ENCODE data around the gene OR10C1. TPM values are rescaled to one million over a fixed set of nuclear protein-coding genes. Genes with fewer than 3 reads are reported as not detected.

OR10C1 gene
- total and polyA plus RNA-seq, 2 donors (not counting 1 experiment from before 2014, with no cell fraction given), result not detected

- H3K79me2 ChIP-seq (ENCODE audit: control insufficient read depth, insufficient read depth, low read length), result no peaks in the 10 kb centered on the region
- H3K36me3 ChIP-seq (ENCODE audit: control insufficient read depth, insufficient read depth, low read length), result no peaks in the 10 kb centered on the region
- no peak overlapping the region for H3K27ac ChIP-seq (ENCODE audit: insufficient read depth, low read length)
- no peak overlapping the region for H2AFZ ChIP-seq (ENCODE audit: low read length)
- H3K27me3 ChIP-seq (ENCODE audit: control insufficient read depth, insufficient read depth, low read length), result no peaks in the 10 kb centered on the region
- no peak overlapping the region for H3K4me2 ChIP-seq (ENCODE audit: extremely low read depth, insufficient read depth, low read length)
- no peak for TF ChIP-seq CTCF (conservative IDR thresholded peaks at IDR 0.05 in 1 of 2, IDR thresholded peaks at IDR 0.05 in 1 of 2; ENCODE audit: low read depth in 1 of 2, low read length in 2 of 2)
- TF ChIP-seq EZH2 (IDR thresholded peaks at IDR 0.05; ENCODE audit: low read length, missing control alignments), result no peak
- no peak overlapping the region for H3K4me3 ChIP-seq (replicated peaks in 1 of 4; ENCODE audit: control extremely low read depth in 1 of 4, insufficient read depth in 1 of 4, low read depth in 3 of 4, low read length in 4 of 4)
- no peak for DNase-seq (ENCODE audit: low read depth in 2 of 2)
- H3K4me1 ChIP-seq (ENCODE audit: control insufficient read depth, extremely low read depth, insufficient read depth, low read length), result no peaks in the 10 kb centered on the region
- H3K9me3 ChIP-seq (ENCODE audit: control insufficient read depth, insufficient read depth, low read depth, low read length), result no peaks in the 10 kb centered on the region
- H3K9ac ChIP-seq (ENCODE audit: insufficient read depth, low read length), result no peak overlapping the region
- H4K20me1 ChIP-seq (ENCODE audit: control insufficient read depth, extremely low read depth, insufficient read depth, low read length), result no peaks in the 10 kb centered on the region
Measured at GRCh38 chr6:29461021-29461814, 22.1 kb downstream of the OR10C1 start.

GRCh38 chr6:29462022-29462421 lies 22.9 kb downstream of the OR10C1 start:
- Histone ChIP-seq H3K9me3 (ENCODE audit: control insufficient read depth, insufficient read depth, low read depth, low read length) (no peaks in the 10 kb centered on the region), H3K27ac (ENCODE audit: insufficient read depth, low read length) (no peak overlapping the region), H2AFZ (ENCODE audit: low read length) (no peak overlapping the region), H3K36me3 (ENCODE audit: control insufficient read depth, insufficient read depth, low read length) (no peaks in the 10 kb centered on the region), H3K27me3 (ENCODE audit: control insufficient read depth, insufficient read depth, low read length) (no peaks in the 10 kb centered on the region), H3K9ac (ENCODE audit: insufficient read depth, low read length) (no peak overlapping the region), H3K79me2 (ENCODE audit: control insufficient read depth, insufficient read depth, low read length) (no peaks in the 10 kb centered on the region), H3K4me2 (ENCODE audit: extremely low read depth, insufficient read depth, low read length) (no peak overlapping the region), H4K20me1 (ENCODE audit: control insufficient read depth, extremely low read depth, insufficient read depth, low read length) (no peaks in the 10 kb centered on the region), H3K4me1 (ENCODE audit: control insufficient read depth, extremely low read depth, insufficient read depth, low read length) (no peaks in the 10 kb centered on the region), H3K4me3 (replicated peaks in 1 of 4; ENCODE audit: control extremely low read depth in 1 of 4, insufficient read depth in 1 of 4, low read depth in 3 of 4, low read length in 4 of 4) (no peak overlapping the region)
- TF ChIP-seq CTCF (conservative IDR thresholded peaks at IDR 0.05 in 1 of 2, IDR thresholded peaks at IDR 0.05 in 1 of 2; ENCODE audit: low read depth in 1 of 2, low read length in 2 of 2) (no peak), EZH2 (IDR thresholded peaks at IDR 0.05; ENCODE audit: low read length, missing control alignments) (no peak)
- DNase-seq (ENCODE audit: low read depth in 2 of 2), result no peak

GRCh38 chr6:29465279-29465678 lies 26.2 kb downstream of the OR10C1 start:
- Histone ChIP-seq H4K20me1 (ENCODE audit: control insufficient read depth, extremely low read depth, insufficient read depth, low read length) (no peaks in the 10 kb centered on the region), H3K36me3 (ENCODE audit: control insufficient read depth, insufficient read depth, low read length) (no peaks in the 10 kb centered on the region), H3K9ac (ENCODE audit: insufficient read depth, low read length) (no peak overlapping the region), H3K4me1 (ENCODE audit: control insufficient read depth, extremely low read depth, insufficient read depth, low read length) (no peaks in the 10 kb centered on the region), H3K27ac (ENCODE audit: insufficient read depth, low read length) (no peak overlapping the region), H3K79me2 (ENCODE audit: control insufficient read depth, insufficient read depth, low read length) (no peaks in the 10 kb centered on the region), H3K27me3 (ENCODE audit: control insufficient read depth, insufficient read depth, low read length) (no peaks in the 10 kb centered on the region), H3K4me3 (replicated peaks in 1 of 4; ENCODE audit: control extremely low read depth in 1 of 4, insufficient read depth in 1 of 4, low read depth in 3 of 4, low read length in 4 of 4) (no peak overlapping the region), H3K4me2 (ENCODE audit: extremely low read depth, insufficient read depth, low read length) (no peak overlapping the region), H2AFZ (ENCODE audit: low read length) (no peak overlapping the region), H3K9me3 (ENCODE audit: control insufficient read depth, insufficient read depth, low read depth, low read length) (no peaks in the 10 kb centered on the region)
- no peak for TF ChIP-seq CTCF (conservative IDR thresholded peaks at IDR 0.05 in 1 of 2, IDR thresholded peaks at IDR 0.05 in 1 of 2; ENCODE audit: low read depth in 1 of 2, low read length in 2 of 2)
- no peak for TF ChIP-seq EZH2 (IDR thresholded peaks at IDR 0.05; ENCODE audit: low read length, missing control alignments)
- DNase-seq (ENCODE audit: low read depth in 2 of 2), result no peak
